HCT116 (cell line): ENCODE results near the gene FANCM. TPM values are rescaled to one million over a fixed set of nuclear protein-coding genes. Genes with fewer than 3 reads are reported as not detected.

ENCODE experiments used
- ATAC-seq: fragments of 200-7000 bp; cut with Tn5 transposase; 2 replicates; pipeline ENCODE4 v1.9.1; 2020; ENCODE audit warnings: mild to moderate bottlenecking, moderate library complexity
- BruUV-seq: library from RNA; stranded (reverse); fragments of 400-500 nt; replicated peaks from 2 replicates; lab custom pipeline; 2021; lab: Mats Ljungman, UMichigan
- CTCF ChIA-PET: fragments of 300-600 bp; sonication (Branson Sonifier 250); formaldehyde crosslinking; loops from one replicate; lab custom pipeline; 2021; ENCODE audit warnings: antibody characterized with exemption; lab: Charles Lee
- POLR2A ChIA-PET: fragments of 300-600, 350-600 bp; sonication (Branson Sonifier 250); formaldehyde crosslinking; loops from one replicate; lab custom pipeline; 2021; ENCODE audit warnings: antibody characterized with exemption; lab: Charles Lee
- RAD21 ChIA-PET, 2 experiments: fragments of 300-600 bp; sonication (Branson Sonifier 250); formaldehyde crosslinking; loops; one replicate each; lab custom pipeline; 2023; ENCODE audit warnings: low total read pairs in 2 of 2; ENCODE audit not compliant: uncharacterized antibody in 2 of 2, unreplicated experiment in 2 of 2, low non-redundant PET in 1 of 2; lab: Charles Lee
- DNase-seq: peaks from one replicate; pipeline ENCODE4 v3.0.0-alpha.2; 2010; ENCODE audit warnings: low read depth, low spot score
- H2AFZ ChIP-seq: fragments of 200-600 bp; shearing (Covaris generic), sonication (generic); 2 replicates; pipeline ENCODE4 v1.6.1; 2017; ENCODE audit warnings: low read depth, mixed run types, mixed read lengths, antibody characterized with exemption, low read length; ENCODE audit not compliant: poor library complexity, severe bottlenecking
- H3K27ac ChIP-seq: 2 replicates; pipeline ENCODE4 v1.5.1; 2012; ENCODE audit warnings: low read depth, low read length
- H3K27me3 ChIP-seq: fragments of 200-600 bp; sonication (generic); 2 replicates; pipeline ENCODE4 v1.6.1; 2016; ENCODE audit warnings: mixed run types, low read length, mixed read lengths; ENCODE audit not compliant: insufficient read depth
- H3K36me3 ChIP-seq, 2 experiments: fragments of 200-500 bp in 1 of 2; fragments of 200-600 bp in 1 of 2; sonication (Bioruptor generic) in 1 of 2; sonication (generic) in 1 of 2; 2 replicates each; pipeline versions ENCODE4 v1.5.1 to v1.6.1; 2014 to 2016; ENCODE audit warnings: low read length in 2 of 2, inconsistent platforms in 1 of 2, mixed read lengths in 1 of 2, mixed run types in 1 of 2; ENCODE audit not compliant: insufficient read depth in 2 of 2, control insufficient read depth in 1 of 2
- H3K4me1 ChIP-seq, 2 experiments: fragments of 200-600 bp in 1 of 2; sonication (generic) in 1 of 2; 2 replicates each; pipeline versions ENCODE4 v1.5.1 to v1.6.1; 2012 to 2017; ENCODE audit warnings: low read length in 2 of 2, inconsistent platforms in 1 of 2, mild to moderate bottlenecking in 1 of 2, mixed read lengths in 1 of 2, mixed run types in 1 of 2, moderate library complexity in 1 of 2; ENCODE audit not compliant: insufficient read depth in 2 of 2, control insufficient read depth in 1 of 2
- H3K4me2 ChIP-seq: fragments of 200-600 bp; sonication (generic); 2 replicates; pipeline ENCODE4 v1.6.1; 2017; ENCODE audit warnings: mixed run types, low read length, mixed read lengths
- H3K4me3 ChIP-seq, 2 experiments: fragments of 200-600 bp in 1 of 2; sonication (generic) in 1 of 2; replicated peaks in 1 of 2; 2 replicates each; pipeline ENCODE4 v1.5.1; 2011 to 2016; ENCODE audit warnings: low read length in 2 of 2, control low read depth in 1 of 2, low read depth in 1 of 2, mild to moderate bottlenecking in 1 of 2, mixed read lengths in 1 of 2, mixed run types in 1 of 2
- H3K79me2 ChIP-seq: fragments of 200-600 bp; sonication (generic); 2 replicates; pipeline ENCODE4 v1.6.1; 2017; ENCODE audit warnings: mild to moderate bottlenecking, mixed run types, low read length, moderate library complexity, mixed read lengths; ENCODE audit not compliant: insufficient read depth
- H3K9ac ChIP-seq: fragments of 200-600 bp; sonication (generic); 2 replicates; pipeline ENCODE4 v1.6.1; 2016; ENCODE audit warnings: low read length, mixed read lengths
- H3K9me2 ChIP-seq: fragments of 200-600 bp; sonication (generic), shearing (Covaris generic); 2 replicates; pipeline ENCODE4 v1.6.1; 2017; ENCODE audit warnings: mixed run types, mild to moderate bottlenecking, moderate library complexity; ENCODE audit not compliant: insufficient read depth
- H3K9me3 ChIP-seq, 2 experiments: fragments of 200-500 bp in 1 of 2; fragments of 200-600 bp in 1 of 2; sonication (Bioruptor generic) in 1 of 2; sonication (generic) in 1 of 2; 2 replicates each; pipeline ENCODE4 v1.6.1; 2014 to 2017; ENCODE audit warnings: low read length in 2 of 2, mixed read lengths in 2 of 2, inconsistent platforms in 1 of 2, low read depth in 1 of 2, mild to moderate bottlenecking in 1 of 2, mixed run types in 1 of 2, moderate library complexity in 1 of 2; ENCODE audit not compliant: control insufficient read depth in 1 of 2, insufficient read depth in 1 of 2
- H4K20me1 ChIP-seq: fragments of 200-600 bp; sonication (generic), shearing (Covaris generic); 2 replicates; pipeline ENCODE4 v1.6.1; 2017; ENCODE audit warnings: mixed run types, mild to moderate bottlenecking, moderate library complexity; ENCODE audit not compliant: insufficient read depth
- ELF1 ChIP-seq: IDR thresholded peaks from 2 replicates; pipeline ENCODE4 v1.6.1; 2012; ENCODE audit warnings: low read depth, borderline replicate concordance
- EZH2 ChIP-seq: fragments of 200-600 bp; sonication (generic); IDR thresholded peaks from 2 replicates; pipeline ENCODE4 v1.6.1; 2017; ENCODE audit warnings: antibody characterized with exemption, mixed run types
- EZH2phosphoT487 ChIP-seq: fragments of 200-600 bp; IDR thresholded peaks from 2 replicates; pipeline ENCODE4 v1.6.1; 2018; ENCODE audit warnings: antibody characterized with exemption, borderline replicate concordance
- FOSL1 ChIP-seq: IDR thresholded peaks from 2 replicates; pipeline ENCODE4 v1.6.1; 2012; ENCODE audit warnings: low read depth
- POLR2AphosphoS5 ChIP-seq: IDR thresholded peaks from 2 replicates; pipeline ENCODE4 v1.6.1; 2011; ENCODE audit warnings: mild to moderate bottlenecking, low read depth, low read length, moderate library complexity
- SIN3A ChIP-seq: IDR thresholded peaks from 2 replicates; pipeline ENCODE4 v1.6.1; 2012; ENCODE audit warnings: low read depth
- SRF ChIP-seq: IDR thresholded peaks from 2 replicates; pipeline ENCODE4 v1.6.1; 2012; ENCODE audit warnings: low read depth
- TCF7L2 ChIP-seq: IDR thresholded peaks from 2 replicates; pipeline ENCODE4 v1.7.0; 2011; ENCODE audit warnings: borderline replicate concordance, inconsistent platforms; ENCODE audit not compliant: insufficient read depth, insufficient read length; ENCODE audit errors: extremely low read depth
- YY1 ChIP-seq: IDR thresholded peaks from 2 replicates; pipeline ENCODE4 v1.6.1; 2011; ENCODE audit warnings: low read length, low read depth, moderate library complexity, mild to moderate bottlenecking; ENCODE audit not compliant: insufficient replicate concordance; ENCODE audit errors: extremely low read depth
- ZFX ChIP-seq: fragments of 450-650 bp; IDR thresholded peaks from 2 replicates; pipeline ENCODE4 v1.6.1; 2017
- ZNF274 ChIP-seq: fragments of 200-500 bp; sonication (Bioruptor generic); IDR thresholded peaks from 2 replicates; pipeline ENCODE4 v1.6.1; 2014; ENCODE audit warnings: mild to moderate bottlenecking, low read depth, low read length, inconsistent platforms
- intact Hi-C: fragments of 100-400 bp; cut with micrococcal nuclease; formaldehyde crosslinking; loops from 2 replicates; pipeline ENCODE4 v1.10.0; 2022
- total RNA-seq: library from RNA; stranded (reverse); gene quantifications from one replicate; pipeline ENCODE4 v1.2.1, GENCODE V29; 2021; ENCODE audit not compliant: unreplicated experiment

The FANCM gene
- total RNA-seq, 1 experiment from 2014 or later: 10.9 TPM

GRCh38 chr14:45246151-45246550, 110.4 kb downstream of the FANCM start:
- peaks cover 6% of the 10 kb centered on the region for H4K20me1 ChIP-seq
- CTCF ChIA-PET: no interaction called here
- no peaks in the 10 kb centered on the region; the same call in 1 of the 2 replicates for H3K79me2 ChIP-seq
- peaks cover 4 to 16% of the 10 kb centered on the region in 2 experiments; a peak in 2 of 4 replicates for H3K36me3 ChIP-seq
- H2AFZ ChIP-seq: no peak overlapping the region
- no peak overlapping the region for H3K4me3 ChIP-seq
- peaks cover 7 to 14% of the 10 kb centered on the region in 2 experiments for H3K4me1 ChIP-seq
- RAD21 ChIA-PET: no interaction called here
- no peaks in the 10 kb centered on the region for H3K9me2 ChIP-seq
- H3K9ac ChIP-seq: no peak overlapping the region
- BruUV-seq: no TSS peak
- H3K9me3 ChIP-seq: no peaks in the 10 kb centered on the region
- no peak overlapping the region for H3K27ac ChIP-seq
- POLR2A ChIA-PET: no interaction called here
- H3K27me3 ChIP-seq: no peaks in the 10 kb centered on the region
- intact Hi-C loops: no loop called here
- ATAC-seq (no peak), DNase-seq (no peak)
- H3K4me2 ChIP-seq: no peak overlapping the region
- TF ChIP-seq EZH2 (no peak), TCF7L2 (no peak), SRF (no peak), SIN3A (no peak), EZH2phosphoT487 (no peak), POLR2AphosphoS5 (no peak), FOSL1 (no peak), YY1 (no peak), ZFX (no peak), ELF1 (no peak), ZNF274 (no peak)

GRCh38 chr14:45246691-45247090, 111.0 kb downstream of the FANCM start:
- H3K4me2 ChIP-seq: no peak overlapping the region
- no peaks in the 10 kb centered on the region for H3K9me3 ChIP-seq
- H3K9me2 ChIP-seq: no peaks in the 10 kb centered on the region
- POLR2A ChIA-PET: no interaction called here
- BruUV-seq: no TSS peak
- no peak for DNase-seq
- H4K20me1 ChIP-seq: peaks cover 6% of the 10 kb centered on the region
- peaks cover 0 to 15% of the 10 kb centered on the region in 2 experiments; a peak in 2 of 4 replicates for H3K36me3 ChIP-seq
- no peak overlapping the region for H3K4me3 ChIP-seq
- H3K79me2 ChIP-seq: no peaks in the 10 kb centered on the region; the same call in 1 of the 2 replicates
- H3K4me1 ChIP-seq: peaks cover 12 to 19% of the 10 kb centered on the region in 2 experiments
- RAD21 ChIA-PET: no interaction called here
- no peak for TF ChIP-seq POLR2AphosphoS5
- TF ChIP-seq FOSL1: no peak
- no peak for ATAC-seq
- H3K27me3 ChIP-seq: no peaks in the 10 kb centered on the region
- no peak overlapping the region for H2AFZ ChIP-seq
- H3K27ac ChIP-seq: no peak overlapping the region
- CTCF ChIA-PET: no interaction called here
- intact Hi-C loops: no loop called here
- no peak overlapping the region for H3K9ac ChIP-seq
